HEK293T (cell line): ENCODE results near the gene OR4N5.

ENCODE experiments used
- CTCF ChIA-PET: fragments of 350-600 bp; formaldehyde crosslinking; extraction: SDS; loops from one replicate; lab custom pipeline; 2021; ENCODE audit warnings: antibody characterized with exemption, inconsistent platforms; lab: Yijun Ruan, JAX
- POLR2A ChIA-PET: fragments of 350-600 bp; formaldehyde crosslinking; extraction: SDS; loops from one replicate; lab custom pipeline; 2020; ENCODE audit warnings: antibody characterized with exemption, inconsistent platforms; lab: Yijun Ruan, JAX
- DNase-seq: peaks from one replicate; pipeline ENCODE4 v3.0.0; 2012; ENCODE audit warnings: mixed read lengths; ENCODE audit errors: extremely low spot score
- ARNT ChIP-seq: fragments of 450-650 bp; IDR thresholded peaks from 2 replicates; pipeline ENCODE4 v1.6.1; 2017; ENCODE audit warnings: mild to moderate bottlenecking
- BHLHE40 ChIP-seq: fragments of 450-650 bp; IDR thresholded peaks from 2 replicates; pipeline ENCODE4 v1.6.1; 2016; ENCODE audit warnings: mild to moderate bottlenecking, moderate library complexity, borderline replicate concordance
- CTBP1 ChIP-seq: fragments of 450-650 bp; IDR thresholded peaks from 2 replicates; pipeline ENCODE4 v1.6.1; 2016; ENCODE audit warnings: borderline replicate concordance
- ELF4 ChIP-seq: fragments of 450-650 bp; IDR thresholded peaks from 2 replicates; pipeline ENCODE4 v1.6.1; 2017; ENCODE audit warnings: antibody characterized with exemption
- FOXA1 ChIP-seq: fragments of 450-650 bp; IDR thresholded peaks from 2 replicates; pipeline ENCODE4 v1.6.1; 2016; ENCODE audit warnings: mild to moderate bottlenecking
- FOXK2 ChIP-seq: fragments of 450-650 bp; IDR thresholded peaks from 2 replicates; pipeline ENCODE4 v1.6.1; 2016; ENCODE audit warnings: mild to moderate bottlenecking
- FOXM1 ChIP-seq: fragments of 450-650 bp; IDR thresholded peaks from 2 replicates; pipeline ENCODE4 v1.6.1; 2017; ENCODE audit warnings: mild to moderate bottlenecking, borderline replicate concordance
- HDGF ChIP-seq: fragments of 450-650 bp; IDR thresholded peaks from 2 replicates; pipeline ENCODE4 v1.6.1; 2017; ENCODE audit warnings: antibody characterized with exemption, borderline replicate concordance
- L3MBTL2 ChIP-seq: fragments of 450-650 bp; conservative IDR thresholded peaks from 2 replicates; pipeline ENCODE4 v1.6.1; 2016; ENCODE audit warnings: mild to moderate bottlenecking
- LEF1 ChIP-seq: fragments of 450-650 bp; IDR thresholded peaks from 2 replicates; pipeline ENCODE4 v1.6.1; 2017; ENCODE audit warnings: mild to moderate bottlenecking, borderline replicate concordance
- NFRKB ChIP-seq: fragments of 450-650 bp; IDR thresholded peaks from 2 replicates; pipeline ENCODE4 v1.6.1; 2016; ENCODE audit warnings: mild to moderate bottlenecking, moderate library complexity
- PKNOX1 ChIP-seq: fragments of 450-650 bp; IDR thresholded peaks from 2 replicates; pipeline ENCODE4 v1.6.1; 2016
- SP1 ChIP-seq: fragments of 450-650 bp; IDR thresholded peaks from 2 replicates; pipeline ENCODE4 v1.6.1; 2017
- SUZ12 ChIP-seq: fragments of 450-650 bp; IDR thresholded peaks from 2 replicates; pipeline ENCODE4 v1.6.1; 2016; ENCODE audit warnings: mild to moderate bottlenecking
- TARDBP ChIP-seq: fragments of 450-650 bp; IDR thresholded peaks from 2 replicates; pipeline ENCODE4 v1.6.1; 2016
- ZNF384 ChIP-seq: fragments of 450-650 bp; IDR thresholded peaks from 2 replicates; pipeline ENCODE4 v1.6.1; 2016

The OR4N5 gene

GRCh38 chr14:20176330-20176729, 37.7 kb downstream of the OR4N5 start:
- TF ChIP-seq LEF1: no peak
- TF ChIP-seq FOXK2: no peak
- TF ChIP-seq BHLHE40: no peak
- no peak for TF ChIP-seq FOXA1
- TF ChIP-seq ZNF384: no peak
- no peak for TF ChIP-seq SP1
- TF ChIP-seq PKNOX1: no peak
- TF ChIP-seq SUZ12: no peak
- TF ChIP-seq HDGF: no peak
- TF ChIP-seq L3MBTL2: no peak
- no peak for TF ChIP-seq FOXM1
- no peak for TF ChIP-seq CTBP1
- DNase-seq: no peak
- ChIA-PET CTCF (interaction anchor here (0.6 kb wide), 1 partner anchor 199 kb away, joined by 4 read pairs; no protein-coding TSS in a partner anchor), POLR2A (no interaction called here)

- TF ChIP-seq FOXA1: no peak
- no peak for TF ChIP-seq SP1
- TF ChIP-seq ELF4: no peak
- TF ChIP-seq L3MBTL2: no peak
- TF ChIP-seq CTBP1: no peak
- TF ChIP-seq HDGF: no peak
- TF ChIP-seq FOXM1: no peak
- no peak for TF ChIP-seq NFRKB
- TF ChIP-seq LEF1: no peak
- no peak for TF ChIP-seq SUZ12
- TF ChIP-seq TARDBP: no peak
- no peak for TF ChIP-seq ARNT
- ChIA-PET CTCF (no interaction called here), POLR2A (no interaction called here)
- no peak for DNase-seq
Measured at GRCh38 chr14:20177433-20177974, 38.9 kb downstream of the OR4N5 start.

GRCh38 chr14:20179218-20179617, 40.6 kb downstream of the OR4N5 start:
- CTCF ChIA-PET: no interaction called here
- POLR2A ChIA-PET: no interaction called here
- no peak for DNase-seq
- TF ChIP-seq FOXM1: no peak
- no peak for TF ChIP-seq CTBP1
- TF ChIP-seq ARNT: no peak
- TF ChIP-seq SUZ12: no peak
- no peak for TF ChIP-seq FOXA1
- no peak for TF ChIP-seq LEF1

GRCh38 chr14:20179880-20180279, 41.3 kb downstream of the OR4N5 start:
- ChIA-PET CTCF (no interaction called here), POLR2A (no interaction called here)
- no peak for DNase-seq
- no peak for TF ChIP-seq SUZ12
- no peak for TF ChIP-seq L3MBTL2
- no peak for TF ChIP-seq CTBP1
- TF ChIP-seq BHLHE40: no peak
- no peak for TF ChIP-seq FOXA1
- TF ChIP-seq FOXM1: no peak
- TF ChIP-seq NFRKB: no peak
- no peak for TF ChIP-seq ARNT
- no peak for TF ChIP-seq HDGF
- TF ChIP-seq SP1: no peak
- no peak for TF ChIP-seq FOXK2
- no peak for TF ChIP-seq PKNOX1
- no peak for TF ChIP-seq TARDBP
- no peak for TF ChIP-seq LEF1
- no peak for TF ChIP-seq ELF4
- no peak for TF ChIP-seq ZNF384

- ChIA-PET CTCF (no interaction called here), POLR2A (no interaction called here)
- DNase-seq: no peak
- no peak for TF ChIP-seq LEF1
- no peak for TF ChIP-seq SUZ12
- no peak for TF ChIP-seq SP1
- no peak for TF ChIP-seq PKNOX1
- TF ChIP-seq ELF4: no peak
- TF ChIP-seq L3MBTL2: no peak
- TF ChIP-seq HDGF: no peak
- TF ChIP-seq ARNT: no peak
- no peak for TF ChIP-seq CTBP1
- TF ChIP-seq TARDBP: no peak
- TF ChIP-seq NFRKB: no peak
- TF ChIP-seq ZNF384: no peak
Measured at GRCh38 chr14:20180486-20180885, 41.9 kb downstream of the OR4N5 start.

GRCh38 chr14:20184181-20184580, 45.6 kb downstream of the OR4N5 start:
- TF ChIP-seq NFRKB: no peak
- TF ChIP-seq ARNT: no peak
- TF ChIP-seq L3MBTL2: no peak
- TF ChIP-seq ELF4: no peak
- DNase-seq: no peak
- CTCF ChIA-PET: interaction anchor here (0.8 kb wide), 1 partner anchor 9 kb away, joined by 3 read pairs; no protein-coding TSS in a partner anchor
- POLR2A ChIA-PET: no interaction called here
